Vagina (tissue), 2 donors: ENCODE data around the gene BBOX1. TPM values are rescaled to one million over a fixed set of nuclear protein-coding genes. Genes with fewer than 3 reads are reported as not detected.

Experiments
- DNase-seq, 2 donors: peaks; one replicate each; pipeline ENCODE4 v3.0.0-alpha.2; 2017; ENCODE audit errors: extremely low spot score in 2 of 2
- H3K27ac ChIP-seq: fragments of 200-600 bp; sonication (generic); one replicate; pipeline ENCODE4 v1.5.1; 2019
- H3K27me3 ChIP-seq: fragments of 200-600 bp; sonication (generic); one replicate; pipeline ENCODE4 v1.5.1; 2019
- H3K36me3 ChIP-seq, 2 donors: fragments of 200-600 bp; sonication (generic); one replicate each; pipeline ENCODE4 v1.5.1; 2017 to 2019
- H3K4me1 ChIP-seq: fragments of 200-600 bp; sonication (generic); one replicate; pipeline ENCODE4 v1.5.1; 2019
- H3K4me3 ChIP-seq, 2 donors: fragments of 200-600 bp; sonication (generic); 1 replicate in 1 of 2; 2 replicates in 1 of 2; pipeline ENCODE4 v1.5.1; 2016 to 2019
- H3K9me3 ChIP-seq: fragments of 200-600 bp; sonication (generic); one replicate; pipeline ENCODE4 v1.5.1; 2019
- POLR2A ChIP-seq, 2 donors: fragments of 450-650 bp; IDR thresholded peaks; one replicate each; pipeline ENCODE4 v1.6.1; 2017; ENCODE audit warnings: antibody characterized with exemption in 2 of 2, mild to moderate bottlenecking in 2 of 2, moderate library complexity in 2 of 2
- POLR2AphosphoS5 ChIP-seq, 2 donors: sonication (generic); formaldehyde crosslinking; IDR thresholded peaks; one replicate each; pipeline ENCODE4 v1.9.0; 2017; ENCODE audit warnings: antibody characterized with exemption in 2 of 2, mild to moderate bottlenecking in 2 of 2, low read depth in 1 of 2; ENCODE audit not compliant: insufficient read depth in 1 of 2
- intact Hi-C: fragments of 100-400 bp; cut with DNase I; formaldehyde crosslinking; loops from one replicate; pipeline ENCODE4 v1.15.1; 2023
- total RNA-seq: library from RNA; depleted of rRNA; stranded (reverse); fragments of >200 nt; gene quantifications from one replicate; pipeline ENCODE4 v1.2.3, GENCODE V29; 2016
- TF ChIP-seq, protein P1 (sequence below), 3 experiments: fragments of 450-650 bp in 2 of 3; fragments of 200-600 bp in 1 of 3; sonication (generic) in 1 of 3; IDR thresholded peaks; one replicate each; pipeline ENCODE4 v1.5.1; 2017 to 2019; ENCODE audit warnings: antibody characterized with exemption in 3 of 3, mild to moderate bottlenecking in 2 of 3, moderate library complexity in 2 of 3

The BBOX1 gene
- total RNA-seq, 1 donor from 2014 or later, result 53.0 TPM

GRCh38 chr11:27039873-27040272, 742 bp upstream of the BBOX1 start:
- DNase-seq, result no peak
- H3K4me1 ChIP-seq, result peaks cover 21% of the 10 kb centered on the region

DNA sequence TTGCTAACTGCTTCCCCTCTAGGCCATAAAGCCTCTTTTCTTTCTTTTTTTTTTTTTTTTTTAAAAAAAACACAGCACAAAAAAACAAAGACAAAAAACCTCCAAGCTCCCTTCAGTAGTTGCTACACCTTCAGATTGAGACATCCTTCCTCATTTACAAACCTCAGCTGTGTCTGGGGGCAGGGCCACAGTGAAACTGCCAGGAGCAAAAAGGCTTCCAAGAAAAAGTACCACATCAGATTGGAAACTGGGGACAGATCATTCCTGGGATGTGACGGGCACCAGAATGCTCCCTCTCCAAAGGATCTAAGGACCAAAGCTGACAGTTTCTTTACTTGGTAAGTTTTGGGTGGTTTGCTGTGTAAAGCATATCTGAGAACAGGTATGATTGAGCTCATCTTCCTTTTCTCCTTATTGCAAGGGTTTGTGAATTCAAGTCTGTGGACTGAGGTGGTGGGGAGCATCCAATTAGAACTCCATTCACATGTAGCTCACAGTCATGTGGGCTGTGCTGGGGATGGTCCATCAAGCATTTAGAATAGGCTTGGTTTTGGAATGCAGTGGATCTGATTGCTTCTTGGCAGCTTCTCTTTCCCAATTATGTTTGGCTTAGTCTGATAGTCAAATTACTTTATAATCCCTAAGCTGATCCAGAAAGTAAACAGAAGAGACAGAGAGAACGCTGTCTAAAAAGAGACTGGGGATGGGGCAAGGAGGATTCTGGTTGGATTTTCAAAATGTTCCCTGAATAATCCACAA, 705 bp downstream of the BBOX1 start:
- DNase-seq, result no peak
- intact Hi-C loops, result no loop called here
- TF ChIP-seq POLR2AphosphoS5 (IDR thresholded peaks at IDR 0.05; ENCODE audit: insufficient read depth in 1 of 2, low read depth in 1 of 2), result no peak
- TF ChIP-seq, protein P1, sequence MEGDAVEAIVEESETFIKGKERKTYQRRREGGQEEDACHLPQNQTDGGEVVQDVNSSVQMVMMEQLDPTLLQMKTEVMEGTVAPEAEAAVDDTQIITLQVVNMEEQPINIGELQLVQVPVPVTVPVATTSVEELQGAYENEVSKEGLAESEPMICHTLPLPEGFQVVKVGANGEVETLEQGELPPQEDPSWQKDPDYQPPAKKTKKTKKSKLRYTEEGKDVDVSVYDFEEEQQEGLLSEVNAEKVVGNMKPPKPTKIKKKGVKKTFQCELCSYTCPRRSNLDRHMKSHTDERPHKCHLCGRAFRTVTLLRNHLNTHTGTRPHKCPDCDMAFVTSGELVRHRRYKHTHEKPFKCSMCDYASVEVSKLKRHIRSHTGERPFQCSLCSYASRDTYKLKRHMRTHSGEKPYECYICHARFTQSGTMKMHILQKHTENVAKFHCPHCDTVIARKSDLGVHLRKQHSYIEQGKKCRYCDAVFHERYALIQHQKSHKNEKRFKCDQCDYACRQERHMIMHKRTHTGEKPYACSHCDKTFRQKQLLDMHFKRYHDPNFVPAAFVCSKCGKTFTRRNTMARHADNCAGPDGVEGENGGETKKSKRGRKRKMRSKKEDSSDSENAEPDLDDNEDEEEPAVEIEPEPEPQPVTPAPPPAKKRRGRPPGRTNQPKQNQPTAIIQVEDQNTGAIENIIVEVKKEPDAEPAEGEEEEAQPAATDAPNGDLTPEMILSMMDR (IDR thresholded peaks at IDR 0.05), result no peak
- no peak for TF ChIP-seq POLR2A (IDR thresholded peaks at IDR 0.05)
- Histone ChIP-seq H3K27ac (peak overlapping the region; percentile 45), H3K4me3 (no peak overlapping the region), H3K27me3 (no peaks in the 10 kb centered on the region), H3K4me1 (peaks cover 21% of the 10 kb centered on the region), H3K36me3 (no peaks in the 10 kb centered on the region), H3K9me3 (no peaks in the 10 kb centered on the region)

More at GRCh38 chr11:27039873-27040272, 742 bp upstream of the BBOX1 start:
- no peaks in the 10 kb centered on the region for H3K36me3 ChIP-seq
- intact Hi-C loops, result no loop called here
- TF ChIP-seq POLR2A (IDR thresholded peaks at IDR 0.05), result no peak
- TF ChIP-seq, protein P1 (IDR thresholded peaks at IDR 0.05), result no peak
- TF ChIP-seq POLR2AphosphoS5 (IDR thresholded peaks at IDR 0.05; ENCODE audit: insufficient read depth in 1 of 2, low read depth in 1 of 2), result no peak
- H3K27me3 ChIP-seq, result no peaks in the 10 kb centered on the region
- peak overlapping the region; percentile 45 for H3K27ac ChIP-seq
- H3K9me3 ChIP-seq, result no peaks in the 10 kb centered on the region
- no peak overlapping the region for H3K4me3 ChIP-seq

DNA sequence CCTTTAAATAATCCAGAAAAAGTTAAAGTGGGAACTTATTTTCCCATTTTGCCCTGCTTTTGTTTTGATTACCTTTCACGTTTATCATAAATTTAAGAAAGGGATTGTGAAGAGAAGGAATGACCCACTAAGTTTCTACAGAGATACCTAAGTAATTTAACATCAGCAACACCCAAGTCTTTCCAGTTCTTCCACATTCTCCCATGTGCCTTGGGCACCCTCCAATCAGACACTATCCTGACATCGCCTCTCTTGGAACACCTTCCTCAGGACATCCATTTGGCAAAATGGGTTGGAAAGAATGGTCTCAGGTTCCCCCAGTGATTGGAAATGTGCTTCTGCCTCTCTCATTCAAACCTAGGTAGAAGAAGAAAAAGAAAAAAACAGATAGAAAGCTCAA, 6.3 kb downstream of the BBOX1 start:
- Histone ChIP-seq H3K4me1 (no peaks in the 10 kb centered on the region), H3K9me3 (no peaks in the 10 kb centered on the region), H3K36me3 (no peaks in the 10 kb centered on the region), H3K4me3 (no peak overlapping the region), H3K27ac (no peak overlapping the region), H3K27me3 (no peaks in the 10 kb centered on the region)
- TF ChIP-seq POLR2A (IDR thresholded peaks at IDR 0.05), result no peak
- no peak for TF ChIP-seq POLR2AphosphoS5 (IDR thresholded peaks at IDR 0.05; ENCODE audit: insufficient read depth in 1 of 2, low read depth in 1 of 2)
- TF ChIP-seq, protein P1 (IDR thresholded peaks at IDR 0.05), result no peak
- DNase-seq, result no peak
- intact Hi-C loops, result no loop called here

- H3K27me3 ChIP-seq, result no peaks in the 10 kb centered on the region
- no peak overlapping the region for H3K27ac ChIP-seq
- H3K4me3 ChIP-seq, result no peak overlapping the region
- TF ChIP-seq POLR2A (IDR thresholded peaks at IDR 0.05) (no peak), POLR2AphosphoS5 (IDR thresholded peaks at IDR 0.05; ENCODE audit: insufficient read depth in 1 of 2, low read depth in 1 of 2) (no peak)
- TF ChIP-seq, protein P1 (IDR thresholded peaks at IDR 0.05), result no peak
- intact Hi-C loops, result no loop called here
- H3K4me1 ChIP-seq, result no peaks in the 10 kb centered on the region
- no peak for DNase-seq
- no peaks in the 10 kb centered on the region for H3K9me3 ChIP-seq
- H3K36me3 ChIP-seq, result no peaks in the 10 kb centered on the region
These were observed 12.1 kb downstream of the BBOX1 start for GRCh38 chr11:27052668-27053067.

GRCh38 chr11:27055065-27055682, 14.6 kb downstream of the BBOX1 start:
- no peak for DNase-seq
- no peak overlapping the region for H3K27ac ChIP-seq
- H3K9me3 ChIP-seq, result no peaks in the 10 kb centered on the region
- TF ChIP-seq POLR2A (IDR thresholded peaks at IDR 0.05) (no peak), POLR2AphosphoS5 (IDR thresholded peaks at IDR 0.05; ENCODE audit: insufficient read depth in 1 of 2, low read depth in 1 of 2) (no peak)
- TF ChIP-seq, protein P1 (IDR thresholded peaks at IDR 0.05), result no peak
- H3K27me3 ChIP-seq, result no peaks in the 10 kb centered on the region
- H3K4me3 ChIP-seq, result no peak overlapping the region
- H3K36me3 ChIP-seq, result no peaks in the 10 kb centered on the region
- H3K4me1 ChIP-seq, result no peaks in the 10 kb centered on the region
- intact Hi-C loops, result no loop called here
